ENCODE data around the gene ARRB1.

DNA sequence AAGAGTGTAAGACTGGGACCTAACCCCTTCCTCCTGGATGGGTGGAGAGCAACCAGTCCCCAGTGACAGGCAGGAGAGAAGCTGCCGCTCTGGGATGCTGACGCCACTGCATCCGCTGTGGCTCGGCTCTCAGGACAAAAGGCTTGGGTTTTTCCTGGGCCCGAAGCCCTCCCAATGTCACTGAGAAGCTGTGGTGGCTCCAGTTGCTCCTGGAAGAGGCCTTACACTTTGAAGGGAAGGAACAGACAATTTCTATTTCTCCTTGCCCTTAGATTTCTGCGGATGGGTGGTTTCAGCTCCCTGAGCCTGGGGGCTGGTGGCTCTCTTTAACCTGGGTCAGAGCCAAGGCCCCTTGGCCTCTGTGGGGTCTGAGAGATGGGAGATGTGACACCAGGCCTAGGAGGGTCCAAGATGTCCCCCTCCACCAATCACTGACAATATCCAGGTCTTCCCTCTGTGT, 89.5 kb downstream of the ARRB1 start:
- TF ChIP-seq TEAD1 (CRISPR knock-in tag; IDR thresholded peaks at IDR 0.05) (no peak), NFYB (CRISPR knock-in tag; conservative IDR thresholded peaks at IDR 0.05; ENCODE audit: low read depth) (no peak)
- TF ChIP-seq, protein P1, sequence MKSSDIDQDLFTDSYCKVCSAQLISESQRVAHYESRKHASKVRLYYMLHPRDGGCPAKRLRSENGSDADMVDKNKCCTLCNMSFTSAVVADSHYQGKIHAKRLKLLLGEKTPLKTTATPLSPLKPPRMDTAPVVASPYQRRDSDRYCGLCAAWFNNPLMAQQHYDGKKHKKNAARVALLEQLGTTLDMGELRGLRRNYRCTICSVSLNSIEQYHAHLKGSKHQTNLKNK (CRISPR knock-in tag; IDR thresholded peaks at IDR 0.05): no peak; the same call in 1 of the 2 replicates
